NOMO-1 treated with DMSO at 0.1 percent for 48 hours (cell line): ENCODE data around the gene CXCR6.

Source experiments
- DNase-seq: peaks from one replicate; lab custom pipeline; 2025; ENCODE audit not compliant: unreplicated experiment; lab: John Stamatoyannopoulos, UW

Gene CXCR6

GRCh38 chr3:45943207-45943846, at the start of gene CXCR6:
Gene CXCR6 (plus strand): TSS chr3:45943464. CDS start chr3:45946482, 3,018 bp downstream.
- DNase-seq: no peak

- peak; percentile 33 for DNase-seq
These were observed 49.2 kb upstream of the CXCR6 start for GRCh38 chr3:45894015-45894414.

GRCh38 chr3:45895686-45896468, 47.4 kb upstream of the CXCR6 start:
- DNase-seq: no peak

- no peak for DNase-seq
These were observed 46.3 kb upstream of the CXCR6 start for GRCh38 chr3:45896956-45897355.

- no peak for DNase-seq
These were observed 38.3 kb upstream of the CXCR6 start for GRCh38 chr3:45904931-45905330.

- DNase-seq: no peak
These were observed 37.5 kb upstream of the CXCR6 start for GRCh38 chr3:45905755-45906154.

GRCh38 chr3:45906681-45907407, 36.4 kb upstream of the CXCR6 start:
- no peak for DNase-seq

- DNase-seq: no peak
These were observed 35.2 kb upstream of the CXCR6 start for GRCh38 chr3:45907769-45908705.

- no peak for DNase-seq
These were observed 34.5 kb upstream of the CXCR6 start for GRCh38 chr3:45908761-45909160.

- DNase-seq: no peak
These were observed 33.7 kb upstream of the CXCR6 start for GRCh38 chr3:45909542-45909941.

- no peak for DNase-seq
These were observed 32.4 kb upstream of the CXCR6 start for GRCh38 chr3:45910892-45911291.

GRCh38 chr3:45911511-45912226, 31.6 kb upstream of the CXCR6 start:
- no peak for DNase-seq

GRCh38 chr3:45912435-45912834, 30.8 kb upstream of the CXCR6 start:
- DNase-seq: no peak

GRCh38 chr3:45914362-45915058, 28.8 kb upstream of the CXCR6 start:
- DNase-seq: no peak

- DNase-seq: no peak
These were observed 28.2 kb upstream of the CXCR6 start for GRCh38 chr3:45915059-45915439.

- no peak for DNase-seq
These were observed 27.6 kb upstream of the CXCR6 start for GRCh38 chr3:45915518-45916231.

- DNase-seq: no peak
These were observed 25.9 kb upstream of the CXCR6 start for GRCh38 chr3:45917146-45917898.
